Measurements from ENCODE around the gene SLC12A8.

The SLC12A8 gene

GRCh38 chr3:125116311-125117080 is 96.1 kb downstream of the SLC12A8 start:
- in situ Hi-C loops (cut with MboI; ENCODE audit: low sequenced_read_pairs, unreplicated experiment): no loop called here
- no peak for DNase-seq (ENCODE audit: low spot score)
- TF ChIP-seq, protein P1, sequence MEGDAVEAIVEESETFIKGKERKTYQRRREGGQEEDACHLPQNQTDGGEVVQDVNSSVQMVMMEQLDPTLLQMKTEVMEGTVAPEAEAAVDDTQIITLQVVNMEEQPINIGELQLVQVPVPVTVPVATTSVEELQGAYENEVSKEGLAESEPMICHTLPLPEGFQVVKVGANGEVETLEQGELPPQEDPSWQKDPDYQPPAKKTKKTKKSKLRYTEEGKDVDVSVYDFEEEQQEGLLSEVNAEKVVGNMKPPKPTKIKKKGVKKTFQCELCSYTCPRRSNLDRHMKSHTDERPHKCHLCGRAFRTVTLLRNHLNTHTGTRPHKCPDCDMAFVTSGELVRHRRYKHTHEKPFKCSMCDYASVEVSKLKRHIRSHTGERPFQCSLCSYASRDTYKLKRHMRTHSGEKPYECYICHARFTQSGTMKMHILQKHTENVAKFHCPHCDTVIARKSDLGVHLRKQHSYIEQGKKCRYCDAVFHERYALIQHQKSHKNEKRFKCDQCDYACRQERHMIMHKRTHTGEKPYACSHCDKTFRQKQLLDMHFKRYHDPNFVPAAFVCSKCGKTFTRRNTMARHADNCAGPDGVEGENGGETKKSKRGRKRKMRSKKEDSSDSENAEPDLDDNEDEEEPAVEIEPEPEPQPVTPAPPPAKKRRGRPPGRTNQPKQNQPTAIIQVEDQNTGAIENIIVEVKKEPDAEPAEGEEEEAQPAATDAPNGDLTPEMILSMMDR (IDR thresholded peaks at IDR 0.05; ENCODE audit: borderline replicate concordance, control extremely low read depth, extremely low read depth, insufficient read depth, missing control alignments): no peak

- TF ChIP-seq, protein P1 (IDR thresholded peaks at IDR 0.05; ENCODE audit: borderline replicate concordance, control extremely low read depth, extremely low read depth, insufficient read depth, missing control alignments): no peak
- in situ Hi-C loops (cut with MboI; ENCODE audit: low sequenced_read_pairs, unreplicated experiment): no loop called here
Measured at GRCh38 chr3:125115640-125116039, 96.9 kb downstream of the SLC12A8 start.

DNA sequence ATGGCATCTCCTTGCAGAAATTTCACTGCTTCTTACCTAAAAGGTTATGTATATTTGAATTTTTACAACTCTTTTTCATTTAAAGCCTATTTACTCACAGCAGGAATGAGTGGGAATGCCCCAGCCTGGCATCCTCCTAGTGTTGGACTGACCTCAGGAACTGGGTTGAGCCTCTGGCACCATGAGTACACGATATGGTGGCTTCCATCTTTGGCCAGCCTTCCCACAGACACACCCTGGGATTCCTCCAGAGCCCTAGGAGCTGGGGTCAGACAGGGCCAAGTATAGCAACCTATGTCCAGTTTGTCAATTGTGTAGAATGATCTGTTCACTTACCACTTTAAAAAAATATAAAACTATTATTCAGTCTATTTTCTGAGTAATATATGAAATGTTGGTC is 99.6 kb downstream of the SLC12A8 start:
- DNase-seq (ENCODE audit: low spot score): no peak
- TF ChIP-seq, protein P1 (IDR thresholded peaks at IDR 0.05; ENCODE audit: borderline replicate concordance, control extremely low read depth, extremely low read depth, insufficient read depth, missing control alignments): no peak
- in situ Hi-C loops (cut with MboI; ENCODE audit: low sequenced_read_pairs, unreplicated experiment): no loop called here

More at GRCh38 chr3:125115640-125116039, 96.9 kb downstream of the SLC12A8 start:
- DNase-seq (ENCODE audit: low spot score): no peak

- DNase-seq (ENCODE audit: low spot score): no peak
- in situ Hi-C loops (cut with MboI; ENCODE audit: low sequenced_read_pairs, unreplicated experiment): no loop called here
- TF ChIP-seq, protein P1 (IDR thresholded peaks at IDR 0.05; ENCODE audit: borderline replicate concordance, control extremely low read depth, extremely low read depth, insufficient read depth, missing control alignments): no peak
Measured at GRCh38 chr3:125110876-125111480, 101.6 kb downstream of the SLC12A8 start.

GRCh38 chr3:125110016-125110875 is 102.3 kb downstream of the SLC12A8 start:
- TF ChIP-seq, protein P1 (IDR thresholded peaks at IDR 0.05; ENCODE audit: borderline replicate concordance, control extremely low read depth, extremely low read depth, insufficient read depth, missing control alignments): no peak
- in situ Hi-C loops (cut with MboI; ENCODE audit: low sequenced_read_pairs, unreplicated experiment): no loop called here
- no peak for DNase-seq (ENCODE audit: low spot score)

- TF ChIP-seq, protein P1 (IDR thresholded peaks at IDR 0.05; ENCODE audit: borderline replicate concordance, control extremely low read depth, extremely low read depth, insufficient read depth, missing control alignments): no peak
- DNase-seq (ENCODE audit: low spot score): no peak
- in situ Hi-C loops (cut with MboI; ENCODE audit: low sequenced_read_pairs, unreplicated experiment): no loop called here
Measured at GRCh38 chr3:125109536-125109925, 103.0 kb downstream of the SLC12A8 start.
